ENCODE measurements around the gene KRTAP19-2. TPM values are rescaled to one million over a fixed set of nuclear protein-coding genes. Genes with fewer than 3 reads are reported as not detected.

Gene KRTAP19-2
- total and polyA plus RNA-seq, 2 donors from 2014 or later: not detected

DNA sequence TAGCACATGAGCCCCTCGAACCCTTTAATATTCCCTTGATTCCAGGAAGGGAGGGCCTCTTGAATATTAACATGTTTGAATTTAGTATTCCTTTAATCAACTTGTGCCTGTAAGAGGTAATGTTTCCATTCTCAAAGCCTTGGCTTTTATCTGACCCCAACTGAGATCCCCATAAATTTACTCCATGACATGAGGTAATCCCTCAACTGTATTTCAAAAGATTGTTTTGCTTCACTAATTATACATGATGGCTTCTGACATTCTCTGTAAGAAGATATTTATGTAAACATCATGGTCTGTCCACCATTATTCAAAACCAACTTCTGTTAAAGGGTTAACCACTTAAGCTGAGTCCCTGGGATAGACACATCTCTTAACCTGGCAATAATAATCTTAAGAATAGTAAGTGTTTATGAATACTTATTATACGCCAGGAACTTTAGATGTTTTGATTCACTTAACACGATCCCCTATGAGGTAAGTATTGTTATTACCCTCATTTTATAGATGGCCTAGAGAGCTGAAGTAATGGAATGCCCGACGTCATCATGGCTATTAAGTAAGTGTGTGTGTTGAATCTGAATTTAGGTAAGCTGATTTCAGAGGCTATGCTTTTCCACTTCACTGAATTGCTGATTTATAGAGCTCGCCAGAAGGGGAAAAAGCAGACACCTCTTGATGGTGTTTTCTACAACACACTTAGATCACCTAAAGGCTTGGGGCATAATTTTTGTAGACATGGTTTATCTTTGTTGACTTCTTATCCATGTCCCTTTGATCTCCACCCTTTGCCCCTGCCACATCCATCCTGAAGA is 18.1 kb downstream of the KRTAP19-2 start:
- FAIRE-seq: no peak
- intact Hi-C loops (cut with DNase I): no loop called here

DNA sequence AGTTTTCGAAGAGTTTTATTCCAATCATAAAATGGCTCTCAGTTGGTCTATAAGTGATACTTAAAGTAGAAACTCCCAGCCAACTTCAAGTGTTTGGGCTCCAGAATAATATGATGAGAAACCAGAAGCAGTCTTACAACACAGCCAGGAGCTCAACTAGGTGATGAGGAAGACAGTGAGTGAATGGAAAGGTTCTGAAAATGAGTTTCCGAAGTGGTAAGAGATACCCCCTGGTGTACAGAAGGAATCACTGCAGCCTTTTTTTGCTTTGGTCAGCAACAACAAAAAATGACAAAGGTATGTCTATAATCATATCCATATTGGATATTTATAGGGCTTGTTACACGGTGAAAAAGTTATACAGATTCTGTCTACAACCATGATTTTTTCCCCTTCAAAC is 23.5 kb downstream of the KRTAP19-2 start:
- peak; percentile 8 for TF ChIP-seq CTCF (IDR thresholded peaks at IDR 0.05; ENCODE audit: borderline replicate concordance, extremely low read depth, insufficient read depth)
- no peak overlapping the region for H3K9ac ChIP-seq (ENCODE audit: low read length in 3 of 3)
- H3K27ac ChIP-seq (ENCODE audit: low read depth in 2 of 2, low read length in 2 of 2): no peak overlapping the region
- no peaks in the 10 kb centered on the region for H3K36me3 ChIP-seq (ENCODE audit: control insufficient read depth in 2 of 3, insufficient read depth in 3 of 3, low read length in 3 of 3)
- H3K9me3 ChIP-seq (ENCODE audit: control insufficient read depth in 2 of 3, insufficient read depth in 1 of 3, low read length in 3 of 3): no peaks in the 10 kb centered on the region
- DNase-seq: no peak
- intact Hi-C loops (cut with DNase I): no loop called here
- no peak for FAIRE-seq
- H3K4me1 ChIP-seq (ENCODE audit: control insufficient read depth in 2 of 3, insufficient read depth in 2 of 3, low read depth in 1 of 3, low read length in 3 of 3): no peaks in the 10 kb centered on the region
- H3K4me3 ChIP-seq (ENCODE audit: low read length in 3 of 3): no peak overlapping the region
- no peaks in the 10 kb centered on the region for H3K27me3 ChIP-seq (ENCODE audit: control insufficient read depth, insufficient read depth, low read length)

More for the DNA sequence above, 18.1 kb downstream of the KRTAP19-2 start:
- H3K36me3 ChIP-seq (ENCODE audit: control insufficient read depth in 2 of 3, insufficient read depth in 3 of 3, low read length in 3 of 3): no peaks in the 10 kb centered on the region
- H3K27me3 ChIP-seq (ENCODE audit: control insufficient read depth, insufficient read depth, low read length): no peaks in the 10 kb centered on the region
- H3K9ac ChIP-seq (ENCODE audit: low read length in 3 of 3): no peak overlapping the region
- TF ChIP-seq CTCF (IDR thresholded peaks at IDR 0.05; ENCODE audit: borderline replicate concordance, extremely low read depth, insufficient read depth): no peak
- DNase-seq: peak in 4 of 5 donors; percentile 42 to 83 (median 64)
- H3K4me1 ChIP-seq (ENCODE audit: control insufficient read depth in 2 of 3, insufficient read depth in 2 of 3, low read depth in 1 of 3, low read length in 3 of 3): no peaks in the 10 kb centered on the region
- no peak overlapping the region for H3K4me3 ChIP-seq (ENCODE audit: low read length in 3 of 3)
- no peak overlapping the region for H3K27ac ChIP-seq (ENCODE audit: low read depth in 2 of 2, low read length in 2 of 2)
- H3K9me3 ChIP-seq (ENCODE audit: control insufficient read depth in 2 of 3, insufficient read depth in 1 of 3, low read length in 3 of 3): no peaks in the 10 kb centered on the region

GRCh38 chr21:30448514-30448913 is 38.7 kb downstream of the KRTAP19-2 start:
- H3K9me3 ChIP-seq (ENCODE audit: control insufficient read depth in 2 of 3, insufficient read depth in 1 of 3, low read length in 3 of 3): no peaks in the 10 kb centered on the region
- no peaks in the 10 kb centered on the region for H3K4me1 ChIP-seq (ENCODE audit: control insufficient read depth in 2 of 3, insufficient read depth in 2 of 3, low read depth in 1 of 3, low read length in 3 of 3)
- no peak overlapping the region for H3K27ac ChIP-seq (ENCODE audit: low read depth in 2 of 2, low read length in 2 of 2)
- H3K9ac ChIP-seq (ENCODE audit: low read length in 3 of 3): no peak overlapping the region
- no peak overlapping the region for H3K4me3 ChIP-seq (ENCODE audit: low read length in 3 of 3)
- DNase-seq (no peak), FAIRE-seq (no peak)
- intact Hi-C loops (cut with DNase I): no loop called here
- no peaks in the 10 kb centered on the region for H3K36me3 ChIP-seq (ENCODE audit: control insufficient read depth in 2 of 3, insufficient read depth in 3 of 3, low read length in 3 of 3)
- no peaks in the 10 kb centered on the region for H3K27me3 ChIP-seq (ENCODE audit: control insufficient read depth, insufficient read depth, low read length)
- no peak for TF ChIP-seq CTCF (IDR thresholded peaks at IDR 0.05; ENCODE audit: borderline replicate concordance, extremely low read depth, insufficient read depth)

Data from kidney (tissue), 14 donors.